HEK293 (cell line): ENCODE data around the gene SOX5.

Experiments
- CTCF ChIA-PET: fragments of 350-600 bp; formaldehyde crosslinking; extraction: SDS; loops from one replicate; lab custom pipeline; 2021; ENCODE audit warnings: antibody characterized with exemption; lab: Yijun Ruan, JAX
- POLR2A ChIA-PET: fragments of 300-600 bp; formaldehyde crosslinking; extraction: SDS; loops from one replicate; lab custom pipeline; 2020; ENCODE audit warnings: antibody characterized with exemption, inconsistent platforms; lab: Yijun Ruan, JAX
- H3K27ac ChIP-seq: fragments of 200-500 bp; sonication (Bioruptor generic); 2 replicates; pipeline ENCODE4 v1.5.1; 2014; ENCODE audit warnings: low read depth, low read length, control low read depth, inconsistent platforms; ENCODE audit errors: extremely low read depth
- H3K36me3 ChIP-seq, 2 experiments: fragments of 200-500 bp in 1 of 2; sonication (Bioruptor generic) in 1 of 2; 1 replicate in 1 of 2; 2 replicates in 1 of 2; pipeline ENCODE4 v1.5.1; 2014 to 2017; ENCODE audit warnings: inconsistent platforms in 2 of 2, low read length in 2 of 2; ENCODE audit not compliant: control insufficient read depth in 2 of 2, insufficient read depth in 1 of 2
- H3K4me1 ChIP-seq: fragments of 200-500 bp; sonication (Bioruptor generic); 2 replicates; pipeline ENCODE4 v1.5.1; 2014; ENCODE audit warnings: mild to moderate bottlenecking, low read length, inconsistent platforms; ENCODE audit not compliant: control insufficient read depth, insufficient read depth
- H3K4me3 ChIP-seq: 2 replicates; pipeline ENCODE4 v1.5.1; 2011; ENCODE audit warnings: low read depth, mild to moderate bottlenecking, control low read depth, low read length, moderate library complexity
- H3K9me3 ChIP-seq: fragments of 200-500 bp; sonication (Bioruptor generic); 2 replicates; pipeline ENCODE4 v1.5.1; 2014; ENCODE audit warnings: low read depth, low read length, inconsistent platforms; ENCODE audit not compliant: control insufficient read depth, insufficient read depth
- ELK4 ChIP-seq: IDR thresholded peaks from 2 replicates; pipeline ENCODE4 v1.6.1; 2011; ENCODE audit warnings: mild to moderate bottlenecking, low read depth, low read length, borderline replicate concordance
- GLI2 ChIP-seq: fragments of 450-650 bp; formaldehyde crosslinking; IDR thresholded peaks from 2 replicates; pipeline ENCODE4; 2017; ENCODE audit warnings: missing biosample characterization, missing genetic modification characterization, low read depth, borderline replicate concordance
- GLI4 ChIP-seq: fragments of 450-650 bp; formaldehyde crosslinking; IDR thresholded peaks from 2 replicates; pipeline ENCODE4 v1.5.1; 2016; ENCODE audit warnings: missing biosample characterization, missing genetic modification characterization
- MEIS1 ChIP-seq: sonication (generic); formaldehyde crosslinking; IDR thresholded peaks from 2 replicates; pipeline ENCODE4 v1.8.1; 2022; ENCODE audit warnings: missing genetic modification reagents, mild to moderate bottlenecking, borderline replicate concordance
- PRDM6 ChIP-seq: fragments of 450-650 bp; formaldehyde crosslinking; IDR thresholded peaks from 2 replicates; pipeline ENCODE4 v1.5.1; 2017; ENCODE audit warnings: missing biosample characterization, missing genetic modification characterization
- TCF7L2 ChIP-seq: IDR thresholded peaks from 2 replicates; pipeline ENCODE4 v1.6.1; 2011; ENCODE audit warnings: low read depth, mild to moderate bottlenecking, inconsistent platforms, low read length, moderate library complexity, borderline replicate concordance
- ZBTB44 ChIP-seq: fragments of 450-650 bp; IDR thresholded peaks from 2 replicates; pipeline ENCODE4 v1.5.1; 2018; ENCODE audit warnings: missing biosample characterization, mild to moderate bottlenecking, missing genetic modification characterization
- ZBTB48 ChIP-seq: fragments of 450-650 bp; formaldehyde crosslinking; IDR thresholded peaks from 2 replicates; pipeline ENCODE4 v1.5.1; 2016; ENCODE audit warnings: missing biosample characterization, missing genetic modification characterization
- ZNF140 ChIP-seq: fragments of 450-650 bp; formaldehyde crosslinking; IDR thresholded peaks from 2 replicates; pipeline ENCODE4 v1.5.1; 2016; ENCODE audit warnings: missing biosample characterization, missing genetic modification characterization
- ZNF223 ChIP-seq: fragments of 450-650 bp; formaldehyde crosslinking; IDR thresholded peaks from 2 replicates; pipeline ENCODE4 v1.5.1; 2016; ENCODE audit warnings: missing biosample characterization, missing genetic modification characterization
- ZNF302 ChIP-seq: fragments of 450-650 bp; formaldehyde crosslinking; IDR thresholded peaks from 2 replicates; pipeline ENCODE4 v1.5.1; 2016; ENCODE audit warnings: missing biosample characterization, missing genetic modification characterization, low read depth
- ZNF335 ChIP-seq: fragments of 450-650 bp; formaldehyde crosslinking; conservative IDR thresholded peaks from 2 replicates; pipeline ENCODE4 v1.5.1; 2016; ENCODE audit warnings: missing biosample characterization, missing genetic modification characterization
- ZNF350 ChIP-seq: fragments of 450-650 bp; formaldehyde crosslinking; IDR thresholded peaks from 2 replicates; pipeline ENCODE4 v1.5.0; 2017; ENCODE audit warnings: missing biosample characterization, mild to moderate bottlenecking, missing genetic modification characterization
- ZNF404 ChIP-seq: fragments of 450-650 bp; formaldehyde crosslinking; IDR thresholded peaks from 2 replicates; pipeline ENCODE4 v1.5.1; 2017; ENCODE audit warnings: missing biosample characterization, missing genetic modification characterization
- ZNF629 ChIP-seq: fragments of 450-650 bp; formaldehyde crosslinking; IDR thresholded peaks from 2 replicates; pipeline ENCODE4 v1.5.1; 2017; ENCODE audit warnings: missing biosample characterization, missing genetic modification characterization
- ZNF701 ChIP-seq: fragments of 450-650 bp; formaldehyde crosslinking; IDR thresholded peaks from 2 replicates; pipeline ENCODE4 v1.5.1; 2016; ENCODE audit warnings: missing biosample characterization, missing genetic modification characterization
- ZNF768 ChIP-seq: fragments of 450-650 bp; formaldehyde crosslinking; IDR thresholded peaks from 2 replicates; pipeline ENCODE4 v1.5.1; 2018; ENCODE audit warnings: missing biosample characterization, mild to moderate bottlenecking, missing genetic modification characterization

Gene SOX5

GRCh38 chr12:23757541-23757962 lies 191.9 kb downstream of the SOX5 start:
- H3K9me3 ChIP-seq: no peaks in the 10 kb centered on the region
- H3K4me1 ChIP-seq: no peaks in the 10 kb centered on the region
- H3K27ac ChIP-seq: no peak overlapping the region
- no peaks in the 10 kb centered on the region for H3K36me3 ChIP-seq
- ChIA-PET POLR2A (no interaction called here), CTCF (interaction anchor here (0.6 kb wide), 1 partner anchor 521 kb away, joined by 5 read pairs; no protein-coding TSS in a partner anchor)
- no peak overlapping the region for H3K4me3 ChIP-seq
- peak; percentile 75; the same call in 1 of the 2 replicates for TF ChIP-seq MEIS1 (CRISPR knock-in tag)
- TF ChIP-seq GLI2 (tag by site-specific recombination): no peak

GRCh38 chr12:23756416-23756815 lies 193.1 kb downstream of the SOX5 start:
- no peak for TF ChIP-seq ZNF768 (tag by site-specific recombination)
- no peak for TF ChIP-seq ZBTB48
- TF ChIP-seq PRDM6 (tag by site-specific recombination): no peak
- TF ChIP-seq ZNF335: no peak
- no peak for TF ChIP-seq ELK4
- TF ChIP-seq ZNF223: no peak
- TF ChIP-seq ZNF404 (tag by site-specific recombination): no peak
- no peak for TF ChIP-seq ZBTB44 (tag by site-specific recombination)
- no peak for TF ChIP-seq ZNF302 (tag by site-specific recombination)
- TF ChIP-seq ZNF350 (tag by site-specific recombination): no peak
- no peak for TF ChIP-seq GLI2 (tag by site-specific recombination)
- no peak for TF ChIP-seq TCF7L2
- no peak for TF ChIP-seq ZNF140 (tag by site-specific recombination)
- TF ChIP-seq ZNF629 (tag by site-specific recombination): no peak
- ChIA-PET CTCF (no interaction called here), POLR2A (no interaction called here)
- H3K9me3 ChIP-seq: no peaks in the 10 kb centered on the region
- H3K4me1 ChIP-seq: no peaks in the 10 kb centered on the region
- no peak overlapping the region for H3K27ac ChIP-seq
- no peak overlapping the region for H3K4me3 ChIP-seq
- H3K36me3 ChIP-seq: no peaks in the 10 kb centered on the region

DNA sequence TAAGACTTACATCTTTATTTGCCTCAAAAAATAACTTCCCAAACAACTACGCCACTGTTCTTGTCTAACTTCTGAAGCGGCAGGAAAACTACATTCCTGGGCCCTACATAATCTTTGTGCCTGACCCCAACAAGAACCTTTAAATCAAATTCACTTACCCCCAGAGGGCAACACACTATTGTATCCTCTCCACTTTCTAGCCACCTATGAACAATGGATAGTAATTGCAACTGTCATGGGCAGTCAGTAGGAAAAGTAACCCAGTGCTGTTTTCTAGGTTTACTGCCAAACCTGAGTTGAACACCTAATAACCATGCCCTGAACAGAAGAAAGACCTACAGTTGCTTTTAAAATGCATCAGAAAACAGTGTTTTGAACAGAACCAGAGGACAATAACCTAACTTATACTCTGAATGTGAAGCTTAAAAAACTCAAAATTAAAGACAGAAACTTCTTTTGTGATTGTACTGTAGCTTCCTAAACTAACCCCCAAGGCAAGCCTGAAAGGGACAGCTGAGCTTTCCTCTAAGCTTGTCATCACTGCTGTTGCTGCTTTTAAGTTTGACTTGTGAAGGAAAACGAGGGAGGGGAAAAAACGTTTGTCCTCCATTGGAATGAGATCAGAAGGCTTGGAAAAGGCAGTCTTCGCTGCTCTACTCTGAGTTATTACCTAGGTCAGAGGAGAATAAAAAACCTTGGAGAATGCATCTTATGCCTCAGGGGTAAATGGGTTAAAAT lies 195.7 kb downstream of the SOX5 start:
- Histone ChIP-seq H3K36me3 (no peaks in the 10 kb centered on the region), H3K9me3 (no peaks in the 10 kb centered on the region), H3K27ac (no peak overlapping the region), H3K4me1 (no peaks in the 10 kb centered on the region)
- TF ChIP-seq GLI4 (tag by site-specific recombination) (no peak), ZNF701 (tag by site-specific recombination) (no peak)
- TF ChIP-seq, all 188 proteins: peak for 0
- ChIA-PET CTCF (no interaction called here), POLR2A (no interaction called here)
- H3K4me3 ChIP-seq: no peak overlapping the region
